K562 (cell line): Measurements from ENCODE around the gene TEAD3.

Experiments used
- TAF7 ChIP-seq: fragments of 450-650 bp; IDR thresholded peaks from 2 replicates; pipeline ENCODE4 v1.6.1; 2016; ENCODE audit warnings: missing genetic modification characterization, missing compliant biosample characterization
- ZBTB1 ChIP-seq: sonication (generic); formaldehyde crosslinking; IDR thresholded peaks from 2 replicates; pipeline ENCODE4 v1.8.1; 2023; ENCODE audit warnings: missing genetic modification reagents, low read depth, mild to moderate bottlenecking, borderline replicate concordance

- no peak for TF ChIP-seq TAF7
- no peak for TF ChIP-seq ZBTB1 (CRISPR knock-in tag)
Observed at GRCh38 chr6:35499372-35499771, 2.5 kb upstream of the TEAD3 start.
